Measurements from ENCODE around the gene HMCN1.

The HMCN1 gene

DNA sequence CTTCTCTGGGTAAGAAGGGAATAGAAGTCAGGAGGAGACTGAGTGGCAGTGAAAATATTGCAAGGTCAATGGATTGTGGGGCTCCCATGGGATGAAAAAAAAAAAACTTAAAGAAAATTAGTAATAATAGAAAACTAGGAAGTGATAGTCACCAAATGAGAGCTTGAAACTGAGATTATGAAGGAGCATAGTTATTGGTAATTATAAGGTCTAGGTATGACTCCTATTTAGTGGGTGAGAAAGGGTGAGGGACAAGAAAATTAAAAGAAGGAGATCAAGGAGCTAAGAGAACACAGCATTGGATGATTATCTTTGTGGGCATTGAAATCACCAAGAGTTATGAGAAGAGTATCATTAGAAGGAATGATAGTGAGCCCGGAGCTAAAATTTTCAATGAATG is 339.5 kb downstream of the HMCN1 start:
- no peak for DNase-seq (ENCODE audit: low read depth)
- H3K4me3 ChIP-seq (ENCODE audit: low read depth, low read length), result no peak overlapping the region
- TF ChIP-seq POLR2A (IDR thresholded peaks at IDR 0.05; ENCODE audit: extremely low read depth, insufficient read length) (no peak), MYC (IDR thresholded peaks at IDR 0.05; ENCODE audit: low read depth, low read length) (no peak)
- TF ChIP-seq, protein P1, sequence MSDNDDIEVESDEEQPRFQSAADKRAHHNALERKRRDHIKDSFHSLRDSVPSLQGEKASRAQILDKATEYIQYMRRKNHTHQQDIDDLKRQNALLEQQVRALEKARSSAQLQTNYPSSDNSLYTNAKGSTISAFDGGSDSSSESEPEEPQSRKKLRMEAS (IDR thresholded peaks at IDR 0.05; ENCODE audit: low read depth, low read length), result no peak

DNA sequence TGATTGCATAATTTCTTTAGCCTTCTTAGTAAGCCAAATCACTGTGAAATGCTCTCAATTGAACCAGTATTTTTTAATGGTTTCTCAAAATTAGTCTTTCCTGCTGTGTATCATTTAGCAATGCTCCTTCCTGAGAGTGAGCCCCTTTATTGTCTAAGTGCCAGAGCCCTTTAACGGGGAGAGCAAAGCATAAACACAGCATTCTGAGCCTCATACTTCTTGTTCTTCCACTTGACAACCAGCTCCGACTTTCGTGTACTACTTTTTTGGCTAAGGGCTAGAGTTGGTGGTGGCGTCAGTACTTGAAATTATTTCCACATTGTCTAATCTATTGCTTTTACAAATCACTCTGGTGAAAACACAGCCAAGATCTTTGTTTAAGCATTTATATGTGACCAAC is 341.8 kb downstream of the HMCN1 start:
- H3K4me3 ChIP-seq (ENCODE audit: low read depth, low read length), result no peak overlapping the region
- no peak for DNase-seq (ENCODE audit: low read depth)
- TF ChIP-seq, protein P2, sequence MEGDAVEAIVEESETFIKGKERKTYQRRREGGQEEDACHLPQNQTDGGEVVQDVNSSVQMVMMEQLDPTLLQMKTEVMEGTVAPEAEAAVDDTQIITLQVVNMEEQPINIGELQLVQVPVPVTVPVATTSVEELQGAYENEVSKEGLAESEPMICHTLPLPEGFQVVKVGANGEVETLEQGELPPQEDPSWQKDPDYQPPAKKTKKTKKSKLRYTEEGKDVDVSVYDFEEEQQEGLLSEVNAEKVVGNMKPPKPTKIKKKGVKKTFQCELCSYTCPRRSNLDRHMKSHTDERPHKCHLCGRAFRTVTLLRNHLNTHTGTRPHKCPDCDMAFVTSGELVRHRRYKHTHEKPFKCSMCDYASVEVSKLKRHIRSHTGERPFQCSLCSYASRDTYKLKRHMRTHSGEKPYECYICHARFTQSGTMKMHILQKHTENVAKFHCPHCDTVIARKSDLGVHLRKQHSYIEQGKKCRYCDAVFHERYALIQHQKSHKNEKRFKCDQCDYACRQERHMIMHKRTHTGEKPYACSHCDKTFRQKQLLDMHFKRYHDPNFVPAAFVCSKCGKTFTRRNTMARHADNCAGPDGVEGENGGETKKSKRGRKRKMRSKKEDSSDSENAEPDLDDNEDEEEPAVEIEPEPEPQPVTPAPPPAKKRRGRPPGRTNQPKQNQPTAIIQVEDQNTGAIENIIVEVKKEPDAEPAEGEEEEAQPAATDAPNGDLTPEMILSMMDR (IDR thresholded peaks at IDR 0.05; ENCODE audit: low read depth, low read length), result no peak
- TF ChIP-seq MYC (IDR thresholded peaks at IDR 0.05; ENCODE audit: low read depth, low read length) (no peak), POLR2A (IDR thresholded peaks at IDR 0.05; ENCODE audit: extremely low read depth, insufficient read length) (no peak)
- TF ChIP-seq, protein P1 (IDR thresholded peaks at IDR 0.05; ENCODE audit: low read depth, low read length), result no peak

DNA sequence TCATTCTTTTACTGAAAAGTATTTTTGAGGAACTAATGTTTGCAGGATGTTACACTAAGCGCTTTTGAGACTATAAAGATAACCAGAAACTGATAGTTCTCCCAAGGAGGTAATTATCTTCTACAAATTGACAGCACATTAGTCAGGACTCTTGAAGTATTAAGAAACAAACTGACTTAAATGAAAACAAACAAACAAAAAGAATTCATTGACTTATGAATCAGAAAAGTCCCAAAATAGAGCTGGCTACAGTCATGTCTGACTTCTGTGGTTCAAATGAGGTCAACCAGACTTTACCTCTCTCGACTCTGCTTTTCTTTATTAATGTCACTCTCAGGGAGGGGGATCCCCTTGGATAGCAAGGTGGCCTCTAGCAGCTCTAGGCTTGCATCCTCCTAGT is 344.1 kb downstream of the HMCN1 start:
- TF ChIP-seq, protein P2 (IDR thresholded peaks at IDR 0.05; ENCODE audit: low read depth, low read length), result no peak
- TF ChIP-seq, protein P1 (IDR thresholded peaks at IDR 0.05; ENCODE audit: low read depth, low read length), result no peak
- TF ChIP-seq MYC (IDR thresholded peaks at IDR 0.05; ENCODE audit: low read depth, low read length), result no peak
- no peak for TF ChIP-seq POLR2A (IDR thresholded peaks at IDR 0.05; ENCODE audit: extremely low read depth, insufficient read length)
- no peak for DNase-seq (ENCODE audit: low read depth)
- H3K4me3 ChIP-seq (ENCODE audit: low read depth, low read length), result no peak overlapping the region

DNA sequence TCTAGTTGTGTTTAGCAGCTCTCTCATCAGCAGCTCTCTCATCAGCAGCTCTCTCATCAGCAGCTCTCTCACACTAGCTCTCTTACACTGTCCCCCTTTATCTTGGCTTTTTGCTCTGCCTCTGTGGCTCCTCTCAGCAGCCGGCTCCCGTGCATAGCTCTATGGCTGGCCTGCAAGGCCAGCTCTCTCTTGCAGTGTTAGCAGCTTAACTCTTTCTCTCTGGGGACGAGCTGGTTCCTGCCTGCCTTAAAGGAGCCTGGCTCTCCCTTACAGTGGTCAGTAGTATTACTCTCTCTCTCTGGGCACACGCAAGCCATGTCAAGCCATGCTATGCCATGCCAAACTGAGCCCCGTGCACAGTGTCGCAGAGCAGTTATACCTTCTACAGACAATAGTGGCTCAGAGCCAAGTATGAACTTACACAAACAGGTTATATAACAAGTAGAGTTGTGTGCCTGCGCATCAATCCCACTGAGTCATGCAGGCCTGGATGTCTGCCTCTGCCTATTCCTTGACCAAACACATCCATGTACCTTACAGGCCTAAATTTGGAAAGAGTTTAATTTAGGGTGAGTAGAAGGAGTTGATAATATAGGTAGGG is 345.0 kb downstream of the HMCN1 start:
- no peak for DNase-seq (ENCODE audit: low read depth)
- no peak overlapping the region for H3K4me3 ChIP-seq (ENCODE audit: low read depth, low read length)
- TF ChIP-seq MYC (IDR thresholded peaks at IDR 0.05; ENCODE audit: low read depth, low read length) (no peak), POLR2A (IDR thresholded peaks at IDR 0.05; ENCODE audit: extremely low read depth, insufficient read length) (no peak)
- TF ChIP-seq, protein P2 (IDR thresholded peaks at IDR 0.05; ENCODE audit: low read depth, low read length), result no peak
- TF ChIP-seq, protein P1 (IDR thresholded peaks at IDR 0.05; ENCODE audit: low read depth, low read length), result no peak

DNA sequence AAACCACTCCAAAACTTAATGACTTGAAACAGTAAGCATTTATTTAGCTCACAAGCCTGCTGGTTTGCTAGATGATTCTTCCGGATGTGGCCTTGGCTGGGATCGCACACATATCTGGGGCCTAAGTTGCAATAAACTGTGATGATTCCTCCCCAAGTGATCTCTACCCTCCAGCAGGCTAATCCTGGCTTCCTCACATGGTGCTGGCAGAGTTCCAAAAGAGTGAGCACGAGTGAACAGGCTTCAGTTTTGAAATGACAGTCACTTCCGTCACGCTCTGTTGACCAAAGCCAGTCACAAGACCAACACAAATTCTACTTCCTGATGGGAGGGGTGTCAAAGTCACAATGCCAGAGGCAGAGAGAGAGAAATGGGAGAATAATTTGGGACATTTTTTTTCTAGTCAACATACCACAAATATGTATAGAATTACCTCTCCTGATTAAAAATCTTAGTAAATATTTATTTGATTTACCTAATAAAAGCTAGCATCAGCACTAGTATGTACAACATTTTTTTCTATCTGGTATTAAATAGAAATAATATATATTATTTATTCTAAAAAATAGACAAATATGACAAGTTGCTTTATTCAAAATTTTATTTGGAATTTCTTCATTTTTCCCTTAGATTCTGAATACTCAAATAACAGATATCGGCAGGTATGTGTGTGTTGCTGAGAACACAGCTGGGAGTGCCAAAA is 348.2 kb downstream of the HMCN1 start:
- TF ChIP-seq MYC (IDR thresholded peaks at IDR 0.05; ENCODE audit: low read depth, low read length) (no peak), POLR2A (IDR thresholded peaks at IDR 0.05; ENCODE audit: extremely low read depth, insufficient read length) (no peak)
- TF ChIP-seq, protein P1 (IDR thresholded peaks at IDR 0.05; ENCODE audit: low read depth, low read length), result no peak
- TF ChIP-seq, protein P2 (IDR thresholded peaks at IDR 0.05; ENCODE audit: low read depth, low read length), result no peak
- peak; percentile 19 for DNase-seq (ENCODE audit: low read depth)
- no peak overlapping the region for H3K4me3 ChIP-seq (ENCODE audit: low read depth, low read length)

DNA sequence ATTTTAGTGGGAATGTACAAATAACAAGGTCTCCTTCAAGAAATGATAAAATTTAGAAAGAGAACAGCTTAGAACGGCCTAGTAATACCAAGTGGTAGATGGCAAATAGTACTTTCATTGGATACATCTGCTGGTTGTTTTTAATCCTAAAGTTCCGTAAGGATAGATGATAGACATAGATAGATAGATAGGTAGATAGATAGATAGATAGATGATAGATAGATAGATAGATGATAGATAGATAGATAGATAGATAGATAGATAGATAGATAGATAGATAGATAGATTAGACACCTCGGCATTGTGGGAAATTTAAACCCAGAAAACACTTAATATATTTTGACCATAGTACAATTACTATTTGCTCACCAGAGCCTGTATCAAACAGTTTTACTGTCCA is 352.4 kb downstream of the HMCN1 start:
- no peak for DNase-seq (ENCODE audit: low read depth)
- TF ChIP-seq, protein P1 (IDR thresholded peaks at IDR 0.05; ENCODE audit: low read depth, low read length), result no peak
- no peak for TF ChIP-seq POLR2A (IDR thresholded peaks at IDR 0.05; ENCODE audit: extremely low read depth, insufficient read length)
- TF ChIP-seq, protein P2 (IDR thresholded peaks at IDR 0.05; ENCODE audit: low read depth, low read length), result no peak
- TF ChIP-seq MYC (IDR thresholded peaks at IDR 0.05; ENCODE audit: low read depth, low read length), result no peak
- H3K4me3 ChIP-seq (ENCODE audit: low read depth, low read length), result no peak overlapping the region
